Fibroblast of pulmonary artery (primary cell): ENCODE results near the gene POLR2I.

Experiments
- DNase-seq: peaks from one replicate; pipeline ENCODE4 v3.0.0-alpha.2; 2010; ENCODE audit warnings: low read depth
- H3K4me3 ChIP-seq: replicated peaks from 2 replicates; pipeline ENCODE4 v1.5.1; 2011; ENCODE audit warnings: low read depth, mild to moderate bottlenecking, control low read depth, low read length, moderate library complexity
- TF ChIP-seq, protein P1 (sequence below): IDR thresholded peaks from 2 replicates; pipeline ENCODE4 v1.5.1; 2011; ENCODE audit warnings: mild to moderate bottlenecking, control low read depth, low read length, inconsistent platforms; ENCODE audit errors: missing control alignments

Gene POLR2I

DNA sequence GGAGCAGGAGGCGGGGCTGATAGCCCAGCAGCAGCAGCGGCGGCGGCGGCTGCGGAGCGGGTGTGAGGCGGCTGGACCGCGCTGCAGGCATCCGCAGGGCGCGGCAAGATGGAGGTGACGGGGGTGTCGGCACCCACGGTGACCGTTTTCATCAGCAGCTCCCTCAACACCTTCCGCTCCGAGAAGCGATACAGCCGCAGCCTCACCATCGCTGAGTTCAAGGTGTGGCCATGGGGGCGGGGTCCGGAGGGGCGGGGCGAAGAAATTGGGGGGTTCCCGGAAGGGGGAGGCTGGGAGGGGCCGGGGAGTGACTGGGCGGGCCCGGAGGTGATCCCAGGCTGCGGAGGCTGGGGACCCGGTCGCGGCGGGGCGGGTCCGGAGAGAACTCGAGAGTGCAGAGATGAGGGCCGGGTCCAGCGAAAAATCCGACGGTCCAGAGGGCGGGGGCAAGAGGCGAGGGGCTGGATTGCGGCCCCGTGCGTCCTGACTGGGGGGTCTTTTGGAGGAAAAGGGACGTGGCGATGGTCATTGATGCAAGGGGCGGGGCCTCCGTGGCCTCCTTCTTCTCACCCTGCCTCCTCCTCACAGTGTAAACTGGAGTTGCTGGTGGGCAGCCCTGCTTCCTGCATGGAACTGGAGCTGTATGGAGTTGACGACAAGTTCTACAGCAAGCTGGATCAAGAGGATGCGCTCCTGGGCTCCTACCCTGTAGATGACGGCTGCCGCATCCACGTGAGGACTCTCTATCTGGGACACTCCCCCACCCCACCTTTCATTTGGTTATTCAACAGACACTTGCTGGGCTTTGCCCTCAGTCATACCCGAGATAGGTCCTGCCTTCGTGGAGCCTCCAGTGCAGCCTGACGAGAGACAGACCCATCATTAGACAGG lies 1.0 kb upstream of the POLR2I start, which contains the start of gene TBCB:
TBCB (plus strand) TSS at position 16 of the 891 bp plus-strand sequence; CDS start at position 109, 93 bp downstream.
- TF ChIP-seq, protein P1, sequence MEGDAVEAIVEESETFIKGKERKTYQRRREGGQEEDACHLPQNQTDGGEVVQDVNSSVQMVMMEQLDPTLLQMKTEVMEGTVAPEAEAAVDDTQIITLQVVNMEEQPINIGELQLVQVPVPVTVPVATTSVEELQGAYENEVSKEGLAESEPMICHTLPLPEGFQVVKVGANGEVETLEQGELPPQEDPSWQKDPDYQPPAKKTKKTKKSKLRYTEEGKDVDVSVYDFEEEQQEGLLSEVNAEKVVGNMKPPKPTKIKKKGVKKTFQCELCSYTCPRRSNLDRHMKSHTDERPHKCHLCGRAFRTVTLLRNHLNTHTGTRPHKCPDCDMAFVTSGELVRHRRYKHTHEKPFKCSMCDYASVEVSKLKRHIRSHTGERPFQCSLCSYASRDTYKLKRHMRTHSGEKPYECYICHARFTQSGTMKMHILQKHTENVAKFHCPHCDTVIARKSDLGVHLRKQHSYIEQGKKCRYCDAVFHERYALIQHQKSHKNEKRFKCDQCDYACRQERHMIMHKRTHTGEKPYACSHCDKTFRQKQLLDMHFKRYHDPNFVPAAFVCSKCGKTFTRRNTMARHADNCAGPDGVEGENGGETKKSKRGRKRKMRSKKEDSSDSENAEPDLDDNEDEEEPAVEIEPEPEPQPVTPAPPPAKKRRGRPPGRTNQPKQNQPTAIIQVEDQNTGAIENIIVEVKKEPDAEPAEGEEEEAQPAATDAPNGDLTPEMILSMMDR = no peak
- DNase-seq = peak; percentile 25
- peak within 1 kb of the TSS; percentile 94 for H3K4me3 ChIP-seq

DNA sequence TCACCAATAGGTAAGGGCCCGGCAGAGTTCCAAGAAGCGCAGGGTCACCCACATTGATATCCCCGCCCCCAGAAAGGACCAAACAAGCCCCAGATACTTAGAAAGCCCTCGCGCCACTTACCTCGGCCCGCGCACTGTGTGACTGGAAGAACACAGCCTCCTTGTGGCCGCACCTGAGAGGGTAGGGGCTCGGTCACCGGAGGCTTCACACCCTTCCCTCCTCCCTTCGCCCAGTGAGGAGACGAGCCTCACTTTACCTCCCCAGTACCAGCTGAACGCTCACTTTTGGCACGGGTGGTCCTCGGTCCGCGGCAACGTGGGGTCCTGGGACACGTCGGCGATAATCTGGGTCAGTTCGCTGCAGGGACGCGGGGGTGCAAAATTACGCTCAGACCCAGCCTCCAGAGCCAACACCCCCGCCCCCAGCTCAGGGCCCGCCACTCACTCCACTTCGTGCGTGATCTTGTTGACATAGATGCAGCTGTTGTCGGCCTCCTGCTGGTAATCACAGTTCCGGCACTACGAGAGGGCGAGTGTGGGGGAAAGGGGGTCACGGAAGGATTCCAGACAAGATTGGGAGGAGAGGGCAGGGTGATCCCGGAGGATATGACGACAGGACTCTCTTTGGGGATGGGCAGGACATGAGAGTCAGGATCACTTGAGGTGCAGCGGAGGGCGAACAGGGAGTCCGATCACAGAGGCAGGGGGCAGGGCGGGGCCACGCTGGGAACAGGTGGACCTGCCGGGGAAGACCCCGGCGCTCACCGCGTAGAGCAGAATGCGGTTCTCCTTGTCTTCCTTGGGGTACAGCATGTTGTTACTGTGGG lies 568 bp downstream of the POLR2I start:
- peak overlapping the region; percentile 94 for H3K4me3 ChIP-seq
- DNase-seq = peak; percentile 29
- TF ChIP-seq, protein P1 = no peak

DNA sequence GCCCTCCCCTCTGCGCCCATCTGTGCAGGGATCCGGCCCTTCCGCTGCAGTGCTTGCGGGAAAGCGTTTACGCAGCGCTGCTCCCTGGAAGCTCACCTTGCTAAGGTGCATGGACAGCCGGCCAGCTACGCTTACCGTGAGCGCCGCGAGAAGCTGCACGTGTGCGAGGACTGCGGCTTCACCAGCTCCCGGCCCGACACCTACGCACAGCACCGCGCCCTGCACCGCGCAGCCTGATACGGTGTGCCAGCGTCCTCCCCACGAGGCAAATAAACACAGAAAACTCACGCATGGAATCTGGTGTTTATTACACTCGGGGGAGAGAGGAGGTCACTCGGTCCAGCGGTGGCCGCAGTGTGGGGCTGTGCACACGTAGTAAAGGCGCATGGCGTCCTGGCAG lies 1.2 kb downstream of the POLR2I start:
- peak overlapping the region; percentile 94 for H3K4me3 ChIP-seq
- TF ChIP-seq, protein P1 = no peak
- DNase-seq = no peak

DNA sequence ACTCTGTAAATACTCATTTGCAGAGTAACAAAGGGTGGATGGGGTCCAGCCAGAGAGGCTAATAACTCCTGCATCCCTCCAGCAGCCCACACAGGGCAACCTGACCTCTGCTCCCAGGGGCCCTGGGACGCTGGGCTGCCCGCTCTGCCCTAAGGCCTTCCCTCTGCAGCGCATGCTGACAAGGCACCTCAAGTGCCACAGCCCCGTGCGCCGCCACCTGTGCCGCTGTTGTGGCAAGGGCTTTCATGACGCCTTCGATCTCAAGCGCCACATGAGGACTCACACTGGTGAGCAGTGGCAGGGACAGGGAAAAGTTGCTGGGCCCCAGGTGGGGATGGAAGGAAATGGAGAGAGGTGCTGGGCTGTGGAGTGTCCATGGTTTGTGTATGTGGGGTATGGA lies 2.0 kb downstream of the POLR2I start:
- TF ChIP-seq, protein P1 = no peak

DNA sequence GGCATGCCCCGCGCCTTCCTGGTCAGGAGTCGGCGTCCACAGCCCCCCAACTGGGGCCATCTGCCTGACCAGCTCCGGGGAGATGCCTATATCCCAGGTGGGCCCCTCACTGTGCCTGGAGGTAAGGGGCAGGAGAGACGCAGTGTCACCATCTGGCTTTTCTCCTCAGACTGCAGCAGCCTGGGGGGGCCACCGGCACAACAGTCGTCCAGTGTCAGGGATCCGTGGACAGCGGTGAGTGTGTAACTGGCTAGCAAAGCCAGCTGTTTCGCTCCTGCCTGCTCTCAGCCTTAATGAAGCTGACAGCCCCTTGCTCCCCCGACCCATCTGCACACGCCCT lies 3.5 kb downstream of the POLR2I start:
- H3K4me3 ChIP-seq = no peak overlapping the region
- TF ChIP-seq, protein P1 = no peak
- DNase-seq = no peak

More for the DNA sequence above, 2.0 kb downstream of the POLR2I start:
- no peak overlapping the region for H3K4me3 ChIP-seq
- no peak for DNase-seq

DNA sequence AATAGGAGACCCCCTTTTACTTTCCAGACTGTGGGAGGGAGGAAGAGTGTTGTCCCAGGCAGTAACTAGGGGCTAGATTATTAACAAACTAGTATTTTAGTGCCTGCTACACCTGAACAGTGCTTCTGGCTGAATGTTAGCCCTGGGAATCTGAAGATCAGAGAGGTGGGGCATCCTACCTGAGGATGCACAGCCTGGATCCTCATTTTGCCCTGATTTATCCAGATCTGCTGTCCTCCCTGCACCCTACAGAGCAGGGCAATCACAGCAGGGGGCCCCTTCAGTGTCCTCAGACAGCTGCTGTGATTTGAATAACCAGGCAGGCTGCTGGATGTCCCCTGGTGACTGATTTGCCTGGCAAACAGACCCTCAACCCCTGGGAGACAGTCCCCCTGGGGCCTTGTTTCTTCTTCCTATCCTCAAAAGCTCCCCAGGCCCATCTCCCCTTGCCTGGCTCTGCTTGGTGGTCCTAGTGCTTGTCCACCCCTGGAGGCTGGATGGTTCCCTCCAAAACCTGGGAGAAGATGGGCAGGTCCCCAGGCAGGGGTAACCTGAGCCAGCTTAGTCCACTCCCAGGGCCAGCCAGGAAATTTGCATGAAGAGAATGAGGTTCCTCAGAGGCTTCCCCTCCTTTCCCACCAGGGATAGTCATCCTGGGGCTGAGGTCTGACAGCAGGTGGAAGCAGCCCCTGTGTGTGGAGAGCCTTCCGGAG lies 4.0 kb downstream of the POLR2I start, which contains the start of gene OVOL3:
OVOL3 (plus strand) TSS at position 657 of the 713 bp plus-strand sequence. CDS start 60 bp downstream, outside the sequence.
- DNase-seq = no peak
- TF ChIP-seq, protein P1 = no peak
- H3K4me3 ChIP-seq = no peak within 1 kb of the TSS
